HG03175 (cell line): ENCODE results near the gene USP46.

Experiments used
- ATAC-seq: cut with Tn5 transposase; IDR thresholded peaks from one replicate; pipeline ENCODE4 v1.9.1; 2021; ENCODE audit warnings: mild to moderate bottlenecking, moderate library complexity; ENCODE audit not compliant: unreplicated experiment

Gene USP46

DNA sequence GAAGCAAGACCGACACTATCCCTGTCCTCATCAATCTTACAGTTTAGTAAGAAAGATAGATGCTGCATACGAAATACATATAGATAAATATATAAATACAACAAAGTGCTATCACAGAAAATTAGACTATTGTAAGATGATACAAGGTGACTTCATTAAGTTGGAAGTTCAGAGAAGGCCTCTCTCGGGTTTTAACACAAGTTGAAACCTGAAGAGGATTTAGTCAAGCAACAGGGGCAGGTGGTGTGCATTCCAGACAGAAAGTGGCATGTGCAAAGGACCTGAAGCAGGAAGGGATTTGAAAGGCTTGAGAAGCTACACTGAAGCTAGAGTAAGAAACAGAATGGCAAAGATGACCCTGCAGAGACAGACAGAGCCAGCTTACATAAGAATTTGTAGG is 36.5 kb downstream of the USP46 start:
- no peak for ATAC-seq

DNA sequence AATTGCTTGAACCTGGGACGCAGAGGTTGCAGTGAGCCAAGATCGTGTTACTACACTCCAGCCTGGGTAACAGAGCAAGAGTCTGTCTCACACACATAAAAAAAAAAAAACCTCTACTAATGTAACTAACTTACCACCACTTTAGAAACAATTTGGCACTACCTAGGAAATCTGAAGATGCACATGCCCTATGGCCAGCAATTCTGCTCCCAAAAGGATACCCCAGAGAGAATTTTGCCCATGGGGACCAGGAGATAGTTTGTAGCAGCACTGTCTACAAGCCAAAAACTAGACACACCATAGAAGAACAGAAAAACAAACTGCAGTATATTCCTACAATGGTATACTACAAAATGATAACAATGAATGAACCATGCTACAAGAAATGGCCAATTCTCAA is 37.5 kb downstream of the USP46 start:
- ATAC-seq, result no peak

DNA sequence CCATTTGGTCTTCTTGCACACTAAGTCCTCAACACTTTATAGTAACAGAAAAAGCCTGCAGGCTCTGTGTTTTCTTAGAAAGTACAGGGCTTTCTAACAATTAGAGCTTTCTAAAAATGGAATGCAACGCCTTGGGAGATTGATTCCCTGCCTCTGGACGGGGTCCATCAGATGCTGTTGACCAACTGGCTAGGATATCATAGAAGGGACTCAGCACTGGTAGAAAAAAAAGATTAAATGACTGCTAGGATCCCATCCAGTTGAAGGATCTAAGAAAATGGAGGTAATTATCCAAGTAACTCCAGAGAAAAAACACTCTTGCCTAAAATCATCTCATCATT is 39.5 kb downstream of the USP46 start:
- no peak for ATAC-seq

DNA sequence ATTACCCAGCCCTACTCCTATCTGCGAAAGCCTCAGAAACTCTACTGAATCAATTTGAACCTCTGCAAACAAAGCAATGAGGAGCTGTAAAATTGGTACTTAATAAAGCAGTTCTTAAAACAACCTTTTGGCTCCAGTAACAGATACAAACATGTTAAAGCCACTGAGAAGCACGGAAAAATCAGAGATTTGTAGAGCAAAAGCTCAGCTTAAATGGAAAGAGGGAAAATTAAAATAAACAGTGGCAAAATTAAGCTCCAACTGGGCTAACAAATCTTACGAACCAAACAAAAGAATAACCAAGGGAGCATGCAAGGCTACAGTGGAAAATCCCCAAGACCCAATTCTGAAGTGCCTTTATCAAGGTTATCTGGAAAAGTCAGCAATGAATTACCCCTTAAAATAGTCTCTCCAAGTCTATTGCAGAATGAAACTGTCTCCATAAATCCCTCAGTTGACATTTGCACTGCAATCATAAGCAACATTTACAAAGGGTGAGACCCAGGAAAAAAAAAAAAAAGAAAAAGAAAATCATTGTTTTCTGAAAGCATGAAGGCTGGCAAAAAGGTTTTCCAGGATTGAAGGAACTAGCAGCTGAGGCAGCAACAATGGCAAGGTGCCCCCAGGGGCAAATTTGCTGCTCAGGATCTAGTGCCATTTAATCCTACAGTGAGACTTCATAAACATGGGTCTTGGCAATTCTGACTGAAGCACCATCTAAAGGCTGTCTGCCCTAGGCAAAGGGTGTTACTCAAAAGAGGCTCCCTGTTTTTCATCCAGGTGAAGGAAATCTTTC is 40.1 kb downstream of the USP46 start:
- no peak for ATAC-seq

DNA sequence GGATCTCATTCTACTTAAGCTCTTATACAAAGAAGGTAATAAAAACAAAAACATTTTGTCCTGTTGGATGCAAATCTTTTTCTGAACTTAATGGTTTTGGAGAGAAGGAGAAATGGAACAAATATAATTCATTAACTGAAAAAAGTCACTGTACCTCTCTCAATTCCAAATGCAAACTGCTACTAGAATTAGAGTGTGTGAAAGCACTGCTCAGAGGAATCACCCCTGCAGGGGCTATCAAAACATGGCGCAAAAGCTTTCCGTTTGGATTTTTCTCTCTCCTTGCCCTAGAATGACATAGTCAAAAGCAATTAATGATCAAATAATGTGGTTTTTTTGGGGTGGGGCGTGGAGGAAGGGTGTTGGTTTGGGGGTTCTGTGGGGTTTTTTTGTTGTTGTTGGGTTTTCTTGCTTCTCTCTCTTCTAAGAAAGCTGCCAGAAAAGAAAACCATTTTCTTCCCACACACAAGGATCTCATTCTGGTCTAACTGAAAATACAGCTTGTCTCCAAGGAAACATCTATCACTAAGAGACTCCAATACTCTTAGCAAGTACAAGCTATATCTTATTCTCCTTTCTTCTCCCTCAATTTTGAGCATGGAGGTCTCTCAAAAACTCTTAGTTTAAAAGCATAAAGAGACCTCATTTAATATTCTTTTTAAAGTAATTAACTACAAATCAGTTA is 41.6 kb downstream of the USP46 start:
- ATAC-seq, result no peak

DNA sequence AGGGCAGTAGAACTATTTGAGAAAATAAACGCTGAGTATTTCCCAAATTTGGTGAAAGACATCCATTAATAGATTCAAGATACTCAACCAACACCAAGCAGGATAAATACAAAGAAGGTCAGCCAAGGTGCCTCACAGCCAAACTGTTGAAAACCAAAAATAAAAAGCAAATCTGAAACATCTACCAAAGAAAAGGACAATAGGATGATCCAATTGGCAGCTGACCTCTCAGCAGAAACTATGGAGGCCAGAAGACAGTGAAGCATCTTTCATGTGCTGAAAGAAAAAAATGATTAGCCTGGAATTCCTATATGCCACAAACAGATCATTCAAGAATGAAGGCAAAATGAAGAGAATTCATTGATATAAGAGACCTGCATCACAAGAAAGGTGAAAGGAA is 44.9 kb downstream of the USP46 start:
- no peak for ATAC-seq

DNA sequence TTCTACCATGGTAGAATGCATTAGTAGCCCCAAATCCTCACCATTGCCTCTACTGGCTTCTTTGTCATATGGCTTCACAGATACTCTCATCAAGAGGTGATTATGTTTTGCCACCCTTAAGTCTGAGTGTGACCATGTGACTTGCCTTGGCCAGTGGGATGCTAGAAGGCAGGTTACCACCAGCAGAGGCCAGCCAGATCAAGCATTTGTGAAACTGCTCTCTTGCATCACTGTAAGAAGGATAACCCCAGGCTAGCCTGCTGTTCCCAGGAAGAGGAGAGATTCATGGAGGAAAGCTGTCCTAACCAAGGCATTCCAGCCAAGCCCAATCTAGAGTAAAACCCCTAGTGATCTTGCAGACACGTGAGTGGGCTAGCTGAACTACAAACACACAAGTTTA is 46.8 kb downstream of the USP46 start:
- no peak for ATAC-seq

DNA sequence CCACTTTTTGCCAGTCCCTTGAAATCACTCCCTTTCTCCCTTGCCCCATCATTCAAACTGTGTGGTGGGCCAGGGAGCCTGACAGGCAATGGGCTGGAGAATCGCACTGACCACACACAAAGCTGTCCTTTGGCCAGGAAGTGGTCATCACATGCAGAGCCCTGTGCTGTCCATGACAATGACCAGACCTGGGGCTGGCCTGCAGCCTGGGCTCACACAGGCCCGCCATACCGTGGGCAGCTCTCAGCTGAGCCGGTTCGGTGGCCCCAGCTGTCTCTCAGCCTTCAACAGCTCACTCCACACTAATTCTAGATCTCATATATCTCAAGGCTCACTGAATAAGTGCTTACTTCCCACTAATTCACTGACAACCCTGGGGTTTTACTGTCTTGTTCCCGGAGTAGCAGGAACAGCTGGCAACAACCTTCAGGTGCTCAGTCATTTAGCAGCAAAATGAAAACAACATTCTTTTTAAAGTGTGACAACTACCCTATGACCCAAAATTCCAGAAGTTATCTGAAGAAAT is 48.0 kb downstream of the USP46 start:
- ATAC-seq, result no peak

DNA sequence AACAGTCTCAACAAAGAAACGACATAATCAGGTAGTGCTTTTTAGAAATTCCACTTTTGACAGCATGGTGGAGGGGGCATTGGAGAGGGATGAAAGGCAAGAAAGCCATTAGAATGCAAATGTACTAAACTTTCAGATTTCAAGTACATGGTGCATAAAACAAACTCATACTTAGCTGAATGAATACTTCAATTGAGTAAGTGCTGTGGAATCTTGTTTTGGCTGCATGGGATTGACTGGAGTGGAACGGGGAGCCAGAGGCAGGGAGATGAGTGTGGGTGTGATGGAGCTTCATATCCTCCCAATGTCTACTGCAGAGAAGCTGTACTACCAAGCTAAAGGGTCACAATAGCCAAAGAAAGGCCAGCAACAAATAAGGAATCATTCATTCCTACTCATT is 52.4 kb downstream of the USP46 start:
- ATAC-seq, result no peak

DNA sequence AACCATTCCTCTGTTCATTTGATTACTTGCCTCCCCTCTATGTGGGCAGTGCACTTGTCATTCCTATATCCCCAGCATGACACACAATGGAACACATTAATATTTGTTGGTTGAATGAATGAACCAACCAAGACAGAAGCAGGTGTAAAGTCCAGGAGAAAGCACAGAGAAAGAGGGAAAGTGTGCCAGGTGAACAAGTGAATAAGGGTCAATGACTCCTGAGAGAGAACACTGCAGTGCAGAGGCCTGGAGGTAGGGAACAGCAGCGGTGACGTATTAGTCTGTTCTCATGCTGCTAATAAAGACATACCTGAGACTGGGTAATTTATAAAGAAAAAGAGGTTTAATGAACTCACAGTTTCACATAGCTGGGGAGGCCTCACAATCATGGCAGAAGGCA is 53.1 kb downstream of the USP46 start:
- ATAC-seq, result no peak

DNA sequence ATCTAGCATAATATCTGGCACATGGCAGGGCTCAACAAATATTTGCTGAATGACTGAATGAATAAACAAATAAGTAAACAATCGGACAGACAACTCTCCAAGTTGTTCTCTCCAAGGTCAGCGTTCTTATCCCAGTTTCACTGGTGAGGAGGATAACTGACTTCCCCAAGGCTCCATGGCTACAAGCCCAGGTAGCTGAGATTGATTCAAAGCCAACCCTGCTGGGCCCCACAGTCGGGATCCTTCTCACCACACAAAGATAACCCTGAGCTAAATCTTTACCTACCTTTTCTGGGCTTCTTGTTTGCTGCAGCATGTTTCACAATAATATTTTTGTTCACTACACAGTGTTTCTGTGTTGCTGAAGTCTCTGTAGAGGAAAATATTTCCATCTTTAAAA is 54.9 kb downstream of the USP46 start:
- ATAC-seq, result no peak

DNA sequence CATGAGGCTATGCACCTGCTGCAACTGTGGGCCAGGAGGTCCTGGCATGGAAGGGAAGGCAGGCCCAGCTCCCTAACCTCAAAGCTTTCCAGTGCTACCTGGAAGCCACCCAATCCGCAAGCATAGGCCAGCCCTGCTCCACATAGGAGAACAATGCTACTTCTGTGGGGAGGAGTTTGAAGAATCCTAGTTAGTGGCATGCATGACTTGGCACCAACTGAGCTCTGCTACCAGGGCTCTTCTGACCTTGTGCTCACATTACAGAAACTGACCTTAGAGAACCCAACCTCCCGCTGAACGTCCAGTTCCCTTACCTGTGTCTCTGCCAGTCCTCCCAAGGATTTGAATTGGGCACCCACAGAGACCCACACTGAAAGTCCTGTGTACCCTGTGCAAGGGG is 58.8 kb downstream of the USP46 start:
- ATAC-seq, result no peak

DNA sequence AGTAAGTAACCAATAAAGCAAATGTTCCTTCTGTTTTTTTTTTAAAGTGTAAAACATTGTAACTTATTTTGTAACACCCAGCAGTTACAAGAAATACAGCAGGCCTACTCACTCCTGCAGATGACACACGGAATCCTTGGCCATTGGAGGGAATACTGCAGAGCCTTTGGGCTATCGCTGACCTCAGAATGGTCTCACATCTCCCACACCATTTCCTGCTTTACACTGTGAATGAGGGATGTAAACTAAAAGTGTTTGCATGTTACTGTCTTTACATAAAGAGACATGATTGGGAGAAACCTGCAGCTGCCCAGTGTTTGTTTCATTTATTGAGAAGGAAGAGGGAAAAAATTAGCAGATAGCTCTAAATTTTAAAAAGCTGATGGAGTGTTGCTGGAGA is 64.1 kb downstream of the USP46 start:
- ATAC-seq, result no peak

DNA sequence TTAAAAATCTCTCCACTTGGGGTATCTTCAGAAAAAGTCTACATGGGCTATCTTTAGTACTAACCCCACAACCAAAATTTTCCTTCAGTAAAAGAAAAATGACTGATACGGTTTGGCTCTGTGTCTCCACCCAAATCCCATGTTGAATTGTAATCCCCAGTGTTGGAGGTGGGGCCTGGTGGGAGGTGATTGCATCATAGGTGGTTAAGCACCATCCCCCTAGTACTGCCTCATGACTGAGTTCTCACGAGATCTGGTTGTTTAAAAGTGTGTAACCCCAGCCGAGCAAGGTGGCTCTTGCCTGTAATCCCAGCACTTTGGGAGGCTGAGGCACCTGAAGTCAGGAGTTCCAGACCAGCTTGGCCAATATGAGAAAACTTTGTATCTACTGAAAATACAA is 66.8 kb downstream of the USP46 start:
- ATAC-seq, result no peak

DNA sequence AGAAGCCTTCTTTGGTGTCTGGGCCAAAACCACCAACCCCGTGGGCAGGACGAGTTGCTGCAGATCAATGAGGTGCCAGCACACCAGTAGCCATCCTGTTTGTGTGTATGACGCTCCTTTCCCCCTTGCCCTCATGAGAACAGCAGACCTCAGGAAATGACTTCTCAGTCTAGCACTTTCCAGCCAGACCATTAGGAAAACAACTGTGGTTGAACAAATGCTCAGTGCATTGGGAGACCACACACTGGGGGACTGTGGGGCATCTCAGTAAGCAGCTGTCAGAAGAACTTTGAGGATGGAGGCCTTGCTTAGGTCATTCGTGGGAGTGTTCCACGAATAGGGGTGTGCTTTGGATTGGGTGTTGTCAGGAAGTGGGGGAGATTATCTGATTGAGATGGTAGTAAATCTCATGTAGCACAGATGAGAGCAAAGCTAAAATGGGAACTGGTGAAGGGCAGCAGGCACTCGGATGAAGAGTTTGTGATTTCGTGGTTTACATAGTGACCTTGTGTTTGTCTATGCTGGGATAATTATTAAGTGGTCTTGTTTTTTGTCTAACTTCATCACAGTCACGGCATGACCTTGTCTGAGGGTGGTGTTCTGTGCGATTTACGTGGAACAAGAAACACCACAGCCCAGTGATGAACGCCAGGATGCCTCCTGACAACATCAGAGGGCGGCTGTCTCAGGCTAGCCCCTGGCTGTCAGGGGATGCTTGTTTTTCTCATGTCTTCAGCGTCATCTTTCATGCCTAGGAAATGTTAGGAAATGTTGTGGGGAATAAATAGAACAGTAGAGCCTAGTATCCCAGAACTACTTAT is 70.1 kb downstream of the USP46 start:
- ATAC-seq, result no peak

DNA sequence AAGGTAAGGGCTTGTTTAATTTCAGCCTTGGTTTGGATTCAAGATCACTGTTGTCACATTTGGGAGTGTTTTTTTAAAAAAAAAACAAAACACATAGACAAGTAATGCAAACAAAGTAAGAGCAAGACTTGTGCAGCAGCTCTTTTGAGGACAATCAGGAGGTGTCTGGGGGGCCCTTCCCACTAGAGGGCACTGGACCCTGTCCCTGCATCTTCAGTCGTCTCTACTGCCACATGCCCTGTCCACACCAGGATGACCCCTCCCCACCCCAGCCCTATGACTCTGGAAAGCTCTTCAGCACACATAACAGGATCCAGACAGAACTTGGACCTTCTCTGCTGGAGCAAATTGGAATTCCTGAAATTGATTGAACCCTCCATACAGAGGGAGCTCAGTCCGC is 71.0 kb downstream of the USP46 start:
- no peak for ATAC-seq

DNA sequence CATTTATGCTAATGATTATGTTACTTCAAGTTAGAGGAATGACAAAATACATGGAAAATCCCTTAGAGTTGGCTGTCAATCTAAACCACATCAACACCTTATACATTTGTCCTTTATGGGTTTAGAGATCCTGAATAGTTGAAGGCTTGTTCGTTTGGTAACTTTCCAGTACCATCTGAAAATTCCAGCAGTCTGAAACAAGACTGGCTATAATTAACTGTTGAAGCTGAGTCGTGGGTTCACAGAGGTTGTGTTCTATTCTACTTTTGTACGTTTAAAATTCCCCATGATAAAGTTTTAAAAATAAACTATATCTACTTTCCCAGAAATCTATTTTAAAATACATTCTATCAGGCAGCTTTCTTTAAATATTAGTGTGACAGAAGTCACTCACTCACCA is 73.0 kb downstream of the USP46 start:
- no peak for ATAC-seq

DNA sequence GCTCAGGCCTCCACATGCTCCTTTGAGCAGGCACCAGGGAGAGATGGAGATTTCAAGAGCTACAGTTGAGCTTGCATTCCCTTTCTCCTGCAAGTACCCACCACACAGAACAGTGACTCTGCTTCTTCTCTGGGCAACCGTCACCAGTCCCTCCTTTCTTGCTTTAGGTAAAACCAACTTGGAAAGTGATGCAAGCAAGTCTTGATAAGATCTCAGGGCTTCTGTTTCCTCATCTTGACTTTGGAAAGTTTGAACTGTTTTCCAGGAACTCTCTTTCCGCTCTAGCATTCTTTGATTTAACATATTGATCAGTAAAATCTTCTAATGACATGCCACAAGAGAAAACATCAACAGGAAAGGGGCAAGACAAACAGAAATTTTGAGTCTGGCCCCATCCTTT is 73.7 kb downstream of the USP46 start:
- no peak for ATAC-seq

DNA sequence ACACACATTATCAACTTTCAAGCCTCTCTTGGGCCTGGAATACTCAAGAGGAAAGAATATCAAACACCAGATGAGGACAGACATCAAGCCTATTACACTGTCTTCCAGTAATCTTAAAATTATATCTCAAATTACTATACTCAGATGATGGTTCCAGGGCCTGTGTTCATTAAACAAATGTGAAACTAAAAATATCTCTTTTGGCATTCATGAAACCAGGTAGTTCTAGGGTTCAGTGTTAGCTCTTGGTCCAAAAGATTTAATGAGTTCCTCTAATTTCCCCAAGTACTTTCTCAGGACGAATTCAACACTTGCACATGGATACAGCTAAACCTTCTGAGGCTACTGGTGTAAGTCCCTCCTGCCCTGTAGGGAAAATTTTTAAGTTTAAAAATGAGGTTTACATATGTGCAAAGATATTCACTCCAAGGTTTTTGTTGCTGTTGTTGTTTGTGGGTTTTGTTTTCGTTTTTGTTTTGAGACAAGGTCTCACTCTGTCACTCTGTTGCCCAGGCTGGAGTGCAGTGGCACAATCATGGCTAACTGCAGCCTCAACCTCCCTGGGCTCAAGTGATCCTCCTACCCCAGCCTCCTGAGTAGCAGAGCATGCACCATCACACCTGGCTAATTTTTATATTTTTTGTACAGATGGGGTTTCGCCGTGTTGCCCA is 79.4 kb downstream of the USP46 start:
- no peak for ATAC-seq

DNA sequence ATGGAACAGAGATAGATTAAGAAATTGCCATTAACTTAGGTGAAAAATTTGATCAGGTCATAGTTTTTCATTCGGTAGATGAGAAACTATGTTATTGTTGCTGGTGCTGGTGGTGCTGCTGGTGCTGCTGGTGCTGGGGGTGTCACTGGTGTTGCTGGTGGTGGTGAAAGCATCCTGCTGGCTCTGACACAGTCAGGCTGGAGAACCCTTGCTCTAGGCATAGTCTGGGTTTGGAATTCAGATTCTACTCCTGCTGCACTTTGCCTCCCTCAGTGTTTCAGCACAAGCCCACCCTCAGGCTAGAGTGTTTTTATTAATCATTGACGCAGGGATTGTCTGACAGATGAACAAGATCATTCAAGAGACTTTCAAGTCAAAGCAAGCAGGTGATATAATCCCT is 80.2 kb downstream of the USP46 start:
- no peak for ATAC-seq

DNA sequence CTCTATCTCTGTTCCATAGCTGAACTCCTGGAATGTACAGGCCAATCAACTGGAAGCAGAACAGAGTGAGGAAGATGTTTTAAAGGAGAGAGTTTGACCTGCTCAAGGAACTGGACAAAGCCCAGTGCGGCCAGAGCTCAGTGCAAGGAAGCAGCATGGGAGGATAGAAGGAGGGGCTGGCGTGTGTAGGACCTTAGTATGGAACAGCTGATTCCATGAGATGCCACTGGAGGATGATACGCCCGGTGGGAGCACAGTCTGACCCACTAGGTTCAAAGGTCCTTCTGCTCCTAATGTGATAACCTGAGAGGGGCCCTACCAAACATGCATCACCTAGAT is 81.5 kb downstream of the USP46 start:
- no peak for ATAC-seq
